Activated naive CD4-positive, alpha-beta T cell treated with anti-CD3 and anti-CD28 coated beads for 36 hours (primary cell): Measurements from ENCODE around the gene DCAF12L2. TPM values are rescaled to one million over a fixed set of nuclear protein-coding genes. Genes with fewer than 3 reads are reported as not detected.
A peak's percentile ranks its signal among the peaks of the same experiment; 100 is the strongest.
"Not testable (repeated sequence)": the region's sequence is repeated elsewhere in the genome, so short reads cannot be mapped to it uniquely, and the experiment has no call there.

ENCODE experiments used
- CTCF ChIA-PET: fragments of 350-600 bp; sonication (Branson Sonifier 250); formaldehyde crosslinking; loops from one replicate; lab custom pipeline; 2021; ENCODE audit warnings: antibody characterized with exemption; lab: Charles Lee
- DNase-seq: peaks from one replicate; pipeline ENCODE4 v3.0.0-alpha.2; 2020
- H3K27ac Mint-ChIP-seq: one replicate; pipeline ENCODE4 v1.8.0; 2021; ENCODE audit warnings: mild to moderate bottlenecking, mixed read lengths
- H3K27me3 Mint-ChIP-seq: one replicate; pipeline ENCODE4 v1.8.0; 2021; ENCODE audit warnings: low read depth, mixed read lengths
- H3K36me3 Mint-ChIP-seq: one replicate; pipeline ENCODE4 v1.8.0; 2021; ENCODE audit warnings: low read depth, mixed read lengths
- H3K4me1 Mint-ChIP-seq: one replicate; pipeline ENCODE4 v1.8.0; 2021; ENCODE audit warnings: low read depth, mixed read lengths
- H3K4me3 Mint-ChIP-seq: one replicate; pipeline ENCODE4 v1.8.0; 2021; ENCODE audit warnings: mild to moderate bottlenecking, moderate library complexity, mixed read lengths
- H3K9me3 Mint-ChIP-seq: one replicate; pipeline ENCODE4 v1.8.0; 2021; ENCODE audit warnings: mixed read lengths
- intact Hi-C: fragments of 100-400 bp; cut with micrococcal nuclease; formaldehyde crosslinking; loops from one replicate; pipeline ENCODE4 v1.15.1; 2023
- total RNA-seq, 2 experiments: library from RNA; stranded (reverse); gene quantifications; one replicate each; pipeline ENCODE4 v1.2.3, GENCODE V29; 2021

The DCAF12L2 gene
- total RNA-seq, result not detected

GRCh38 chrX:126165721-126166461, at the start of gene DCAF12L2:
Gene DCAF12L2 (minus strand): TSS chrX:126166289. CDS start chrX:126165924, 365 bp downstream.
- intact Hi-C loops, result no loop called here

GRCh38 chrX:126190888-126191287, 24.8 kb upstream of the DCAF12L2 start:
- H3K9me3 Mint-ChIP-seq, CTCF ChIA-PET, intact Hi-C loops, H3K27me3 Mint-ChIP-seq, H3K4me1 Mint-ChIP-seq, H3K27ac Mint-ChIP-seq, H3K36me3 Mint-ChIP-seq, H3K4me3 Mint-ChIP-seq, DNase-seq: not testable (repeated sequence)

More at GRCh38 chrX:126165721-126166461, at the start of gene DCAF12L2:
- no peaks in the 10 kb centered on the region for H3K36me3 Mint-ChIP-seq
- no peaks in the 10 kb centered on the region for H3K4me1 Mint-ChIP-seq
- no peak for DNase-seq
- H3K27ac Mint-ChIP-seq, result no peak within 1 kb of the TSS
- H3K27me3 Mint-ChIP-seq, result peaks cover 24% of the 10 kb centered on the region
- CTCF ChIA-PET, result interaction anchor here (0.8 kb wide), 1 partner anchor 44 kb away, joined by 3 read pairs; no protein-coding TSS in a partner anchor
- H3K9me3 Mint-ChIP-seq, result no peaks in the 10 kb centered on the region
- peak within 1 kb of the TSS; percentile 43 for H3K4me3 Mint-ChIP-seq

- intact Hi-C loops, result no loop called here
- H3K4me1 Mint-ChIP-seq, result no peaks in the 10 kb centered on the region
- no peaks in the 10 kb centered on the region for H3K36me3 Mint-ChIP-seq
- H3K27ac Mint-ChIP-seq, result no peak overlapping the region
- H3K9me3 Mint-ChIP-seq, result no peaks in the 10 kb centered on the region
- peaks cover 6% of the 10 kb centered on the region for H3K27me3 Mint-ChIP-seq
- CTCF ChIA-PET, result no interaction called here
- no peak for DNase-seq
- H3K4me3 Mint-ChIP-seq, result no peak overlapping the region
Measured at GRCh38 chrX:126177133-126177840, 11.2 kb upstream of the DCAF12L2 start.

GRCh38 chrX:126170720-126171119, 4.6 kb upstream of the DCAF12L2 start:
- H3K9me3 Mint-ChIP-seq, result no peaks in the 10 kb centered on the region
- intact Hi-C loops, result no loop called here
- CTCF ChIA-PET, result no interaction called here

GRCh38 chrX:126167560-126167959, 1.5 kb upstream of the DCAF12L2 start:
- intact Hi-C loops, result no loop called here
- H3K4me1 Mint-ChIP-seq, result no peaks in the 10 kb centered on the region
- CTCF ChIA-PET, result no interaction called here
- H3K4me3 Mint-ChIP-seq, result no peak overlapping the region
- H3K27ac Mint-ChIP-seq, result no peak overlapping the region
- no peaks in the 10 kb centered on the region for H3K9me3 Mint-ChIP-seq
- peaks cover 22% of the 10 kb centered on the region for H3K27me3 Mint-ChIP-seq
- DNase-seq, result no peak
- no peaks in the 10 kb centered on the region for H3K36me3 Mint-ChIP-seq

More at GRCh38 chrX:126170720-126171119, 4.6 kb upstream of the DCAF12L2 start:
- Mint-ChIP-seq H3K27ac (no peak overlapping the region), H3K4me1 (no peaks in the 10 kb centered on the region), H3K27me3 (peaks cover 20% of the 10 kb centered on the region), H3K4me3 (no peak overlapping the region), H3K36me3 (no peaks in the 10 kb centered on the region)
- no peak for DNase-seq

- intact Hi-C loops, result no loop called here
- no peak overlapping the region for H3K4me3 Mint-ChIP-seq
- H3K36me3 Mint-ChIP-seq, result no peaks in the 10 kb centered on the region
- DNase-seq, result no peak
- peaks cover 24% of the 10 kb centered on the region for H3K27me3 Mint-ChIP-seq
- CTCF ChIA-PET, result no interaction called here
- no peaks in the 10 kb centered on the region for H3K4me1 Mint-ChIP-seq
- H3K9me3 Mint-ChIP-seq, result no peaks in the 10 kb centered on the region
- H3K27ac Mint-ChIP-seq, result no peak overlapping the region
Measured at GRCh38 chrX:126165401-126165720, 728 bp downstream of the DCAF12L2 start.

- no peak overlapping the region for H3K4me3 Mint-ChIP-seq
- H3K4me1 Mint-ChIP-seq, result no peaks in the 10 kb centered on the region
- CTCF ChIA-PET, result no interaction called here
- no peaks in the 10 kb centered on the region for H3K9me3 Mint-ChIP-seq
- H3K27me3 Mint-ChIP-seq, result peaks cover 24% of the 10 kb centered on the region
- no peak for DNase-seq
- H3K27ac Mint-ChIP-seq, result no peak overlapping the region
- H3K36me3 Mint-ChIP-seq, result no peaks in the 10 kb centered on the region
- intact Hi-C loops, result no loop called here
Measured at GRCh38 chrX:126164689-126165400, 1.2 kb downstream of the DCAF12L2 start.

- CTCF ChIA-PET, result no interaction called here
- no peak for DNase-seq
- Mint-ChIP-seq H3K4me1 (no peaks in the 10 kb centered on the region), H3K36me3 (no peaks in the 10 kb centered on the region), H3K4me3 (no peak overlapping the region), H3K9me3 (no peaks in the 10 kb centered on the region), H3K27me3 (peaks cover 24% of the 10 kb centered on the region), H3K27ac (no peak overlapping the region)
- intact Hi-C loops, result no loop called here
Measured at GRCh38 chrX:126164226-126164625, 1.9 kb downstream of the DCAF12L2 start.

- no peak overlapping the region for H3K4me3 Mint-ChIP-seq
- CTCF ChIA-PET, result no interaction called here
- no peak for DNase-seq
- H3K27ac Mint-ChIP-seq, result no peak overlapping the region
- intact Hi-C loops, result no loop called here
- peaks cover 2% of the 10 kb centered on the region for H3K9me3 Mint-ChIP-seq
- H3K36me3 Mint-ChIP-seq, result no peaks in the 10 kb centered on the region
- no peaks in the 10 kb centered on the region for H3K27me3 Mint-ChIP-seq
- H3K4me1 Mint-ChIP-seq, result no peaks in the 10 kb centered on the region
Measured at GRCh38 chrX:126141014-126141413, 25.1 kb downstream of the DCAF12L2 start.

- H3K4me3 Mint-ChIP-seq, result no peak overlapping the region
- CTCF ChIA-PET, result no interaction called here
- no peaks in the 10 kb centered on the region for H3K36me3 Mint-ChIP-seq
- no peak overlapping the region for H3K27ac Mint-ChIP-seq
- H3K27me3 Mint-ChIP-seq, result no peaks in the 10 kb centered on the region
- H3K4me1 Mint-ChIP-seq, result no peaks in the 10 kb centered on the region
- DNase-seq, result no peak
- H3K9me3 Mint-ChIP-seq, result peaks cover 5% of the 10 kb centered on the region
- intact Hi-C loops, result no loop called here
Measured at GRCh38 chrX:126137899-126138298, 28.2 kb downstream of the DCAF12L2 start.

GRCh38 chrX:126124721-126125120, 41.4 kb downstream of the DCAF12L2 start:
- H3K9me3 Mint-ChIP-seq, result peaks cover 2% of the 10 kb centered on the region
- CTCF ChIA-PET, result no interaction called here
- H3K27me3 Mint-ChIP-seq, result no peaks in the 10 kb centered on the region
- DNase-seq, result no peak
- H3K4me1 Mint-ChIP-seq, result no peaks in the 10 kb centered on the region
- no peak overlapping the region for H3K4me3 Mint-ChIP-seq
- no peaks in the 10 kb centered on the region for H3K36me3 Mint-ChIP-seq
- no peak overlapping the region for H3K27ac Mint-ChIP-seq
- intact Hi-C loops, result no loop called here
